GM15510 (cell line): ENCODE results near the gene REG4.

Experiments
- POLR2A ChIP-seq: IDR thresholded peaks from 3 replicates; pipeline ENCODE4 v1.6.1; 2011; ENCODE audit warnings: borderline replicate concordance; ENCODE audit not compliant: insufficient read length; ENCODE audit errors: extremely low read depth

The REG4 gene

GRCh38 chr1:119808972-119809550, 2.2 kb downstream of the REG4 start:
- TF ChIP-seq POLR2A: no peak

GRCh38 chr1:119808491-119808890, 2.8 kb downstream of the REG4 start:
- TF ChIP-seq POLR2A: no peak

- no peak for TF ChIP-seq POLR2A
Measured at GRCh38 chr1:119806489-119806888, 4.8 kb downstream of the REG4 start.

GRCh38 chr1:119805746-119806145, 5.5 kb downstream of the REG4 start:
- TF ChIP-seq POLR2A: no peak

GRCh38 chr1:119805247-119805646, 6.0 kb downstream of the REG4 start:
- TF ChIP-seq POLR2A: no peak

- TF ChIP-seq POLR2A: no peak
Measured at GRCh38 chr1:119799599-119800177, 11.6 kb downstream of the REG4 start.

- TF ChIP-seq POLR2A: no peak
Measured at GRCh38 chr1:119799003-119799402, 12.3 kb downstream of the REG4 start.

GRCh38 chr1:119797606-119798005, 13.7 kb downstream of the REG4 start:
- no peak for TF ChIP-seq POLR2A

GRCh38 chr1:119797162-119797561, 14.1 kb downstream of the REG4 start:
- TF ChIP-seq POLR2A: no peak

GRCh38 chr1:119795261-119796200, 15.7 kb downstream of the REG4 start:
- TF ChIP-seq POLR2A: no peak

- TF ChIP-seq POLR2A: no peak
Measured at GRCh38 chr1:119794876-119795240, 16.4 kb downstream of the REG4 start.

- TF ChIP-seq POLR2A: no peak
Measured at GRCh38 chr1:119794230-119794875, 16.9 kb downstream of the REG4 start.

- no peak for TF ChIP-seq POLR2A
Measured at GRCh38 chr1:119791377-119791776, 19.9 kb downstream of the REG4 start.

- TF ChIP-seq POLR2A: no peak
Measured at GRCh38 chr1:119790451-119791198, 20.6 kb downstream of the REG4 start.
